A549 (cell line): ENCODE measurements around the gene CELF1. TPM values are rescaled to one million over a fixed set of nuclear protein-coding genes. Genes with fewer than 3 reads are reported as not detected.
A peak's percentile ranks its signal among the peaks of the same experiment; 100 is the strongest.

Experiments used
- ATAC-seq, 2 experiments: fragments of 200-7000 bp in 1 of 2; fragments of >200 bp in 1 of 2; cut with Nextera tagmentation in 1 of 2; cut with Tn5 transposase in 1 of 2; 3 replicates each; pipeline versions ENCODE4 v1.8.0 to v1.9.1; 2018 to 2020; ENCODE audit warnings: mild to moderate bottlenecking in 1 of 2, moderate library complexity in 1 of 2
- CTCF ChIA-PET: fragments of 300-600 bp; sonication (Branson Sonifier 250); formaldehyde crosslinking; extraction: SDS; loops from one replicate; lab custom pipeline; 2021; ENCODE audit warnings: antibody characterized with exemption, inconsistent platforms; lab: Yijun Ruan, JAX
- POLR2A ChIA-PET: fragments of 350-600 bp; formaldehyde crosslinking; extraction: SDS; loops from one replicate; lab custom pipeline; 2021; ENCODE audit warnings: antibody characterized with exemption, inconsistent platforms; lab: Yijun Ruan, JAX
- DNase-seq, 2 experiments: peaks; one replicate each; pipeline versions ENCODE4 v3.0.0 to v3.0.0-alpha.2; 2011 to 2016; ENCODE audit warnings: low read depth in 1 of 2, low spot score in 1 of 2
- FAIRE-seq: peaks from 2 replicates; lab custom pipeline; 2011; peaks lifted over from hg19 to GRCh38; lab: Jason Lieb, UNC
- H3K27ac ChIP-seq, 2 experiments: fragments of >200 bp; sonication (Bioruptor Twin); formaldehyde crosslinking; 3 replicates each; pipeline ENCODE4 v1.5.1; 2016 to 2017
- H3K4me1 ChIP-seq: fragments of >200 bp; sonication (Bioruptor Twin); formaldehyde crosslinking; 3 replicates; pipeline ENCODE4 v1.6.1; 2016
- H3K4me2 ChIP-seq: fragments of >200 bp; sonication (Bioruptor Twin); formaldehyde crosslinking; 3 replicates; pipeline ENCODE4 v1.6.1; 2016
- H3K4me3 ChIP-seq: fragments of >200 bp; sonication (Bioruptor Twin); formaldehyde crosslinking; 3 replicates; pipeline ENCODE4 v1.5.1; 2016
- H3K9me3 ChIP-seq: fragments of >200 bp; sonication (Bioruptor Twin); formaldehyde crosslinking; 3 replicates; pipeline ENCODE4 v1.6.1; 2016
- ATOH8 ChIP-seq: fragments of 250-450 bp; sonication (Bioruptor Pico); IDR thresholded peaks from 2 replicates; pipeline ENCODE4 v1.5.0; 2020; ENCODE audit warnings: low read depth, mild to moderate bottlenecking, moderate library complexity
- CHD2 ChIP-seq: fragments of 150-350 bp; IDR thresholded peaks from 2 replicates; pipeline ENCODE4 v1.6.1; 2014; ENCODE audit warnings: low read length; ENCODE audit not compliant: partially characterized antibody
- HDAC2 ChIP-seq: fragments of 200-600 bp; sonication (generic); IDR thresholded peaks from 2 replicates; pipeline ENCODE4 v1.6.1; 2016
- HES2 ChIP-seq: fragments of >200 bp; sonication (Bioruptor Twin); formaldehyde crosslinking; IDR thresholded peaks from 2 replicates; pipeline ENCODE4 v1.6.1; 2016
- KDM1A ChIP-seq: fragments of 200-600 bp; sonication (generic); IDR thresholded peaks from 2 replicates; pipeline ENCODE4 v1.6.1; 2016; ENCODE audit warnings: low read depth, mild to moderate bottlenecking
- MAX ChIP-seq: IDR thresholded peaks from 2 replicates; pipeline ENCODE4 v1.6.1; 2012
- NPAS2 ChIP-seq: fragments of 250-450 bp; sonication (Bioruptor Pico); IDR thresholded peaks from 2 replicates; pipeline ENCODE4 v1.8.0; 2022; ENCODE audit warnings: mild to moderate bottlenecking, moderate library complexity, borderline replicate concordance
- PBX3 ChIP-seq: IDR thresholded peaks from 2 replicates; pipeline ENCODE4 v1.6.1; 2012
- PHF8 ChIP-seq: fragments of 200-600 bp; sonication (generic); IDR thresholded peaks from 2 replicates; pipeline ENCODE4 v1.6.1; 2016; ENCODE audit warnings: low read depth, mild to moderate bottlenecking, antibody characterized with exemption, moderate library complexity, borderline replicate concordance
- POLR2AphosphoS2 ChIP-seq: conservative IDR thresholded peaks from 2 replicates; pipeline ENCODE4 v1.6.1; 2012; ENCODE audit warnings: low read length, improper control_type of control experiment, inconsistent platforms
- REST ChIP-seq: fragments of 200-600 bp; sonication (generic); IDR thresholded peaks from 2 replicates; pipeline ENCODE4 v1.6.1; 2016; ENCODE audit warnings: antibody characterized with exemption, mild to moderate bottlenecking, moderate library complexity
- RNF2 ChIP-seq: fragments of 200-600 bp; sonication (generic); IDR thresholded peaks from 2 replicates; pipeline ENCODE4 v1.6.1; 2016; ENCODE audit warnings: low read depth, mild to moderate bottlenecking, antibody characterized with exemption, moderate library complexity, borderline replicate concordance
- TP53 ChIP-seq: fragments of 250-450 bp; sonication (Bioruptor Pico); IDR thresholded peaks from 2 replicates; pipeline ENCODE4 v1.5.0; 2021; ENCODE audit warnings: mild to moderate bottlenecking, moderate library complexity
- ZC3H11A ChIP-seq: fragments of 450-650 bp; IDR thresholded peaks from 2 replicates; pipeline ENCODE4 v1.6.1; 2014; ENCODE audit warnings: antibody characterized with exemption, mild to moderate bottlenecking
- ZSCAN20 ChIP-seq: fragments of 250-450 bp; sonication (Bioruptor Pico); IDR thresholded peaks from 2 replicates; pipeline ENCODE4 v1.8.0; 2022; ENCODE audit warnings: mild to moderate bottlenecking, moderate library complexity
- WGBS: methylation state at CpG from one replicate; pipeline ENCODE4 v1.1.6; 2017; ENCODE audit errors: missing lambda C conversion rate; 5-methylcytosine and 5-hydroxymethylcytosine counted together
- polyA plus RNA-seq, 4 experiments: library from polyadenylated mRNA; depleted of rRNA in 3 of 4; stranded (reverse); fragments of >200 nt; fragmentation: RNase III in 1 of 4; extraction: RNeasy Plus Mini Kit Qiagen cat#74134 plus additional on column Dnase treatment in 1 of 4; gene quantifications; 2 replicates in 3 of 4; 3 replicates in 1 of 4; pipeline ENCODE4 v1.2.3, GENCODE V29; 2011 to 2017
- small RNA-seq, 6 experiments: library from RNA; depleted of rRNA; stranded (forward); fragments of <200 nt; gene quantifications; one replicate each; pipeline ENCODE3, GENCODE V24; 2012

The CELF1 gene
- polyA plus RNA-seq, 2 of the 4 experiments (the other 2 are of a cell fraction), result 53.8 to 138 TPM

GRCh38 chr11:47417712-47418111 is 135.2 kb downstream of the CELF1 start (continued):
- TF ChIP-seq REST, result no peak

- peak; percentile 37 to 40 for DNase-seq
These were observed 136.9 kb downstream of the CELF1 start for GRCh38 chr11:47415949-47416472.

More at GRCh38 chr11:47415949-47416472, 136.9 kb downstream of the CELF1 start:
- Histone ChIP-seq H3K4me3 (no peak overlapping the region), H3K4me1 (peaks cover 11% of the 10 kb centered on the region), H3K27ac (peak overlapping the region; percentile 31 to 81; a peak in 3 of 6 replicates), H3K4me2 (peak overlapping the region; percentile 6; the same call in 1 of the 3 replicates), H3K9me3 (no peaks in the 10 kb centered on the region)
- CTCF ChIA-PET, result interaction anchor here (1.2 to 4.8 kb wide), 4 partner anchors 9 to 43 kb away, joined by 3 to 26 read pairs (median 4); partner anchors contain the start of gene PSMC3
- FAIRE-seq (no peak), ATAC-seq (peak; percentile 32 to 61)
- 35% methylated on average over 11 of the region's 13 CpGs for WGBS
- POLR2A ChIA-PET, result interaction anchor here (0.6 to 0.9 kb wide), 3 partner anchors 10 to 201 kb away, joined by 4 to 5 read pairs (median 4); partner anchors contain the start of genes DDB2 and PSMC3
- TF ChIP-seq HES2 (no peak), NPAS2 (CRISPR knock-in tag) (no peak), ATOH8 (no peak), PBX3 (peak; percentile 40; the same call in 1 of the 2 replicates), CHD2 (no peak), PHF8 (no peak), ZC3H11A (no peak), POLR2AphosphoS2 (no peak), MAX (peak; percentile 34; the same call in 1 of the 2 replicates), TP53 (CRISPR knock-in tag) (no peak), KDM1A (no peak), RNF2 (no peak), ZSCAN20 (CRISPR knock-in tag) (no peak), HDAC2 (no peak)

Small RNA genes lying within 50 kb of the gene (small RNA-seq; reads per million reads assigned to genes)
- gene RN7SL652P (0 to 1.0 (median 0.02) reads per million in 6 experiments), gene RNU5E-10P (0 reads per million in 6 experiments)

Other genes starting within 250 kb of the CELF1 start
- gene MYBPC3, start 200.4 kb downstream of the CELF1 start, polyA plus RNA-seq (2011; rRNA removed), result 0.06 and 0.07 TPM in 2 replicates
- 0.04 to 0.07 TPM (median 0.05 TPM) in 3 replicates for gene MYBPC3, start 200.4 kb downstream of the CELF1 start, polyA plus RNA-seq (2017; fragmentation: RNase III; extraction: RNeasy Plus Mini Kit Qiagen cat#74134 plus additional on column Dnase treatment)
- gene SPI1, start 174.6 kb downstream of the CELF1 start, polyA plus RNA-seq (2011; rRNA removed), result not detected in 2 replicates
- 0.07 to 0.21 TPM (median 0.14 TPM) in 3 replicates for gene SPI1, start 174.6 kb downstream of the CELF1 start, polyA plus RNA-seq (2017; fragmentation: RNase III; extraction: RNeasy Plus Mini Kit Qiagen cat#74134 plus additional on column Dnase treatment)
- gene SLC39A13, start 144.5 kb downstream of the CELF1 start, polyA plus RNA-seq (2011; rRNA removed), result 10.8 and 11.7 TPM in 2 replicates
- 29.7 to 35.4 TPM (median 35.2 TPM) in 3 replicates for gene SLC39A13, start 144.5 kb downstream of the CELF1 start, polyA plus RNA-seq (2017; fragmentation: RNase III; extraction: RNeasy Plus Mini Kit Qiagen cat#74134 plus additional on column Dnase treatment)
- 201 and 283 TPM in 2 replicates for gene PSMC3, start 126.7 kb downstream of the CELF1 start, polyA plus RNA-seq (2011; rRNA removed)
- 342 to 383 TPM (median 371 TPM) in 3 replicates for gene PSMC3, start 126.7 kb downstream of the CELF1 start, polyA plus RNA-seq (2017; fragmentation: RNase III; extraction: RNeasy Plus Mini Kit Qiagen cat#74134 plus additional on column Dnase treatment)
- 0.08 and 0.12 TPM in 2 replicates for gene RAPSN, start 104.0 kb downstream of the CELF1 start, polyA plus RNA-seq (2011; rRNA removed)
- 0.17 to 0.26 TPM (median 0.21 TPM) in 3 replicates for gene RAPSN, start 104.0 kb downstream of the CELF1 start, polyA plus RNA-seq (2017; fragmentation: RNase III; extraction: RNeasy Plus Mini Kit Qiagen cat#74134 plus additional on column Dnase treatment)
- gene PTPMT1, start 12.5 kb upstream of the CELF1 start, polyA plus RNA-seq (2011; rRNA removed), result 58.8 and 69.2 TPM in 2 replicates
- gene PTPMT1, start 12.5 kb upstream of the CELF1 start, polyA plus RNA-seq (2017; fragmentation: RNase III; extraction: RNeasy Plus Mini Kit Qiagen cat#74134 plus additional on column Dnase treatment), result 57.0 to 68.2 TPM (median 63.4 TPM) in 3 replicates
- 21.0 and 23.4 TPM in 2 replicates for gene KBTBD4, start 25.8 kb upstream of the CELF1 start, polyA plus RNA-seq (2011; rRNA removed)
- gene KBTBD4, start 25.8 kb upstream of the CELF1 start, polyA plus RNA-seq (2017; fragmentation: RNase III; extraction: RNeasy Plus Mini Kit Qiagen cat#74134 plus additional on column Dnase treatment), result 19.0 to 22.8 TPM (median 20.5 TPM) in 3 replicates
- 155 and 156 TPM in 2 replicates for gene NDUFS3, start 25.9 kb upstream of the CELF1 start, polyA plus RNA-seq (2011; rRNA removed)
- gene NDUFS3, start 25.9 kb upstream of the CELF1 start, polyA plus RNA-seq (2017; fragmentation: RNase III; extraction: RNeasy Plus Mini Kit Qiagen cat#74134 plus additional on column Dnase treatment), result 130 to 144 TPM (median 142 TPM) in 3 replicates
- gene FAM180B, start 33.5 kb upstream of the CELF1 start, polyA plus RNA-seq (2011; rRNA removed), result not detected in 2 replicates
- gene FAM180B, start 33.5 kb upstream of the CELF1 start, polyA plus RNA-seq (2017; fragmentation: RNase III; extraction: RNeasy Plus Mini Kit Qiagen cat#74134 plus additional on column Dnase treatment), result 0.07 to 0.10 TPM in 2 of 3 replicates, not detected in the other
- not detected in 2 replicates for gene C1QTNF4, start 41.3 kb upstream of the CELF1 start, polyA plus RNA-seq (2011; rRNA removed)
- not detected in 3 replicates for gene C1QTNF4, start 41.3 kb upstream of the CELF1 start, polyA plus RNA-seq (2017; fragmentation: RNase III; extraction: RNeasy Plus Mini Kit Qiagen cat#74134 plus additional on column Dnase treatment)
- gene MTCH2, start 89.4 kb upstream of the CELF1 start, polyA plus RNA-seq (2011; rRNA removed), result 222 and 253 TPM in 2 replicates
- gene MTCH2, start 89.4 kb upstream of the CELF1 start, polyA plus RNA-seq (2017; fragmentation: RNase III; extraction: RNeasy Plus Mini Kit Qiagen cat#74134 plus additional on column Dnase treatment), result 165 to 192 TPM (median 179 TPM) in 3 replicates
- 7.4 and 8.3 TPM in 2 replicates for gene AGBL2, start 162.2 kb upstream of the CELF1 start, polyA plus RNA-seq (2011; rRNA removed)
- 1.9 to 2.4 TPM (median 2.2 TPM) in 3 replicates for gene AGBL2, start 162.2 kb upstream of the CELF1 start, polyA plus RNA-seq (2017; fragmentation: RNase III; extraction: RNeasy Plus Mini Kit Qiagen cat#74134 plus additional on column Dnase treatment)
- gene FNBP4, start 214.2 kb upstream of the CELF1 start, polyA plus RNA-seq (2011; rRNA removed), result 82.0 and 99.5 TPM in 2 replicates
- 51.6 to 58.3 TPM (median 53.8 TPM) in 3 replicates for gene FNBP4, start 214.2 kb upstream of the CELF1 start, polyA plus RNA-seq (2017; fragmentation: RNase III; extraction: RNeasy Plus Mini Kit Qiagen cat#74134 plus additional on column Dnase treatment)